ENCODE results near the gene ATP8B1. TPM values are rescaled to one million over a fixed set of nuclear protein-coding genes. Genes with fewer than 3 reads are reported as not detected.
A peak's percentile ranks its signal among the peaks of the same experiment; 100 is the strongest.

Gene ATP8B1
- total RNA-seq, 1 donor from 2014 or later = 0.15 TPM

DNA sequence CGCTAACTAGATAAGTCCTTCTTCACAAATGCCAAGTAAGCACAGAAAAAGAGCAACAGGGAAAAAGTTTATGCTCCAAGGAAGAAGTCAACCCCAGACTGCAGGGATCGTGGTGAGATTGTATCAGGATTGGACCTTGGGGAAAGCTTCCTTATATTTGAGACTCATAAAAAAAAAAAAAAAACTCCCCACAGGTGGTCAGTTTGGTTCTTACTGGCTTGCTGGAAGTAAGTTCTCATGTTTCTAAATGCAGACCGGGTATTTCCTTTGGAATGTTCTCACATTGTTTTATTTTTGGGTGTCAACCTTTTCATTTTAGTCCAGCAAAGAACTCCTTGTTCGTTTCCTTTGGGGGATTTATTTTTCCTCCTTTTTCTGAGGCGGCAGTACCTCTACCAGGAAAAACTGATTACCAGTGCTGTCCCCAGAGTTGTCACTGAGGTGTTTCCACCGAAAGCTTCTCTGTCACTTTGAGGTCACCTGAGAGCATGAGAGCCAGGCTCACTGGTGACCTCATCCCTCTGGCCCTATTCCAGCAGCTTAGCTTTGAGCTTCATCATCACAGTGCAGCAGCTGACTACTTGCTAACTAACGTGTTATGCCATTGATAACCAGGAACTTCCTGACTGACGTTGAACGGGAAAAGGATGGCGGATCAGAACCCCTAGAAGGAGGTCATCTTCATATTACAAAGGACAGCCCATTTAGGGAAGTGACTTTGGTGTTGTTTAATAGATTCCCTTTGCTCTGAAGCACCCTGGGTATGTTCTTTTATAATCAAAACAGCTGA lies 16.8 kb upstream of the ATP8B1 start:
- no peak overlapping the region for H3K4me3 ChIP-seq
- no peaks in the 10 kb centered on the region for H3K36me3 ChIP-seq
- no peaks in the 10 kb centered on the region for H3K79me2 ChIP-seq (ENCODE audit: low read depth)
- no peak overlapping the region for H3K27ac ChIP-seq
- no peak overlapping the region for H3K4me2 ChIP-seq
- H3K4me1 Mint-ChIP-seq = peaks cover 2% of the 10 kb centered on the region
- no peaks in the 10 kb centered on the region for H3K9me3 ChIP-seq (ENCODE audit: low read depth)
- no peaks in the 10 kb centered on the region for H3K36me3 Mint-ChIP-seq
- H3K9me3 Mint-ChIP-seq = no peaks in the 10 kb centered on the region
- DNase-seq (ENCODE audit: low spot score) = no peak
- H3K27ac Mint-ChIP-seq = peak overlapping the region; percentile 32
- H4K20me1 ChIP-seq (ENCODE audit: low read depth) = no peaks in the 10 kb centered on the region
- no peaks in the 10 kb centered on the region for H3F3A ChIP-seq (ENCODE audit: low read depth)
- H3K27me3 Mint-ChIP-seq (ENCODE audit: insufficient read depth, low read depth) = peaks cover 2% of the 10 kb centered on the region
- H3K9ac ChIP-seq = no peak overlapping the region
- TF ChIP-seq, protein P1, sequence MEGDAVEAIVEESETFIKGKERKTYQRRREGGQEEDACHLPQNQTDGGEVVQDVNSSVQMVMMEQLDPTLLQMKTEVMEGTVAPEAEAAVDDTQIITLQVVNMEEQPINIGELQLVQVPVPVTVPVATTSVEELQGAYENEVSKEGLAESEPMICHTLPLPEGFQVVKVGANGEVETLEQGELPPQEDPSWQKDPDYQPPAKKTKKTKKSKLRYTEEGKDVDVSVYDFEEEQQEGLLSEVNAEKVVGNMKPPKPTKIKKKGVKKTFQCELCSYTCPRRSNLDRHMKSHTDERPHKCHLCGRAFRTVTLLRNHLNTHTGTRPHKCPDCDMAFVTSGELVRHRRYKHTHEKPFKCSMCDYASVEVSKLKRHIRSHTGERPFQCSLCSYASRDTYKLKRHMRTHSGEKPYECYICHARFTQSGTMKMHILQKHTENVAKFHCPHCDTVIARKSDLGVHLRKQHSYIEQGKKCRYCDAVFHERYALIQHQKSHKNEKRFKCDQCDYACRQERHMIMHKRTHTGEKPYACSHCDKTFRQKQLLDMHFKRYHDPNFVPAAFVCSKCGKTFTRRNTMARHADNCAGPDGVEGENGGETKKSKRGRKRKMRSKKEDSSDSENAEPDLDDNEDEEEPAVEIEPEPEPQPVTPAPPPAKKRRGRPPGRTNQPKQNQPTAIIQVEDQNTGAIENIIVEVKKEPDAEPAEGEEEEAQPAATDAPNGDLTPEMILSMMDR (IDR thresholded peaks at IDR 0.05) = no peak
- no peak for TF ChIP-seq EZH2 (IDR thresholded peaks at IDR 0.05)
- no peak for TF ChIP-seq EZH2phosphoT487 (IDR thresholded peaks at IDR 0.05)
- H2AFZ ChIP-seq (replicated peaks) = no peak overlapping the region
- H3K4me3 Mint-ChIP-seq = no peak overlapping the region
- H3K4me1 ChIP-seq = no peaks in the 10 kb centered on the region
- no peaks in the 10 kb centered on the region for H3K27me3 ChIP-seq

DNA sequence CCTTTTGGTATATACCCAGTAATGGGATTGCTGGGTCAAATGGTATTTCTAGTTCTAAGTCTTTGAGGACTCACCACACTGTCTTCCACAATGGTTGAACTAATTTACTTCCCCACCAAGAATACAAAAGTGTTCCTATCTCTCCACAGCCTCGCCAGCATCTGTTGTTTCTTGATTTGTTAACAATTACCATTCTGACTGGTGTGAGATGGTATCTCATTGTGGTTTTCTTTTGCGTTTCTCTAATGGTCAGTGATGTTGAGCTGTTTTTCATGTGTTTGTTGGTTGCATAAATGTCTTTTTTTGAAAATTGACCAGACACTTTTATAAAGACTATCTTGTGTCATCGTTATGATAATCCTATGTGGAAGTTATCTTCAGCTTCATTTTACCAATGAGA lies 16.0 kb upstream of the ATP8B1 start:
- Histone ChIP-seq H3K27ac (no peak overlapping the region), H3K4me2 (no peak overlapping the region), H2AFZ (replicated peaks) (no peak overlapping the region), H3K9ac (no peak overlapping the region), H3F3A (ENCODE audit: low read depth) (no peaks in the 10 kb centered on the region), H3K36me3 (no peaks in the 10 kb centered on the region), H3K4me1 (no peaks in the 10 kb centered on the region), H3K9me3 (ENCODE audit: low read depth) (no peaks in the 10 kb centered on the region), H3K27me3 (no peaks in the 10 kb centered on the region), H3K79me2 (ENCODE audit: low read depth) (no peaks in the 10 kb centered on the region), H4K20me1 (ENCODE audit: low read depth) (no peaks in the 10 kb centered on the region), H3K4me3 (no peak overlapping the region)
- peaks cover 2% of the 10 kb centered on the region for H3K4me1 Mint-ChIP-seq
- H3K27ac Mint-ChIP-seq = no peak overlapping the region
- no peaks in the 10 kb centered on the region for H3K9me3 Mint-ChIP-seq
- H3K4me3 Mint-ChIP-seq = no peak overlapping the region
- TF ChIP-seq, protein P1 (IDR thresholded peaks at IDR 0.05) = no peak
- TF ChIP-seq EZH2phosphoT487 (IDR thresholded peaks at IDR 0.05) (no peak), EZH2 (IDR thresholded peaks at IDR 0.05) (no peak)
- H3K36me3 Mint-ChIP-seq = no peaks in the 10 kb centered on the region
- H3K27me3 Mint-ChIP-seq (ENCODE audit: insufficient read depth, low read depth) = peaks cover 2% of the 10 kb centered on the region
- no peak for DNase-seq (ENCODE audit: low spot score)

DNA sequence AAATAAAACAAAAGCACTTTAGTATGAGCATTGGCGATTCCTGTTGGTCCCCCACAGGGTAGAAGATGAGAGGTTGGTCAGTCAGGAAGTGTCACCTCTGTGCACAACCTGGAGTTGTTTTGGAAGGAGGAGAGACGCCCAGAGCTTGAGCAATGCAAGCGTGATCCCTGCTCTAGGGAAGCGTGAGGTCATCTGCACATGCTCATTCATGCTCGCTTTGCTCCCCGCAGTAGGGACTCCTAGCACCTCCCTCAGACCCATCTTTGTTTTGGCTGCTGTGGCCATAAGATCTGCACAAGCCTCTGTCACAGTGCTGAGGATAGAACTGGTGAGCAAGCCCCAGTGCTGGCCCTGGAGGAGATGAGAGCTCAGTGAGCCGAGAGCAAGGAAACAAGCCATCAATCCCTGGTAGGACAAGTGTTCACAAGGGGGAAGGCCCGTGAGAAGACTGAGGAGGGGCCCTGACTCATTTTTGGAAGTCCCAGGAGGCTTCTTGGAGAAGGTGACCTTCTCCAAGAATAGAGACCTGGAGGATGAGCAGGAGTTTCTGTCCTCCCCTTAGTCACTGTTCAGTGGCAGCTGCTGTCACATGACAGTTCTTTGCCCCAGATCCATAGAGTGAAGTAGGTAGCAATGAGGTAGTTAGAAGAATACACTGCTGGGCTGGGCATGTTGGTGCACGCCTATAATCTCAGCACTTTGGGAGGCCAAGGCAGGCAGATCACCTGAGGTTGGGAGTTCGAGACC lies 13.3 kb upstream of the ATP8B1 start:
- no peak overlapping the region for H3K27ac ChIP-seq
- H3K36me3 ChIP-seq = no peaks in the 10 kb centered on the region
- Mint-ChIP-seq H3K9me3 (peaks cover 6% of the 10 kb centered on the region), H3K4me1 (peaks cover 2% of the 10 kb centered on the region), H3K36me3 (peaks cover 5% of the 10 kb centered on the region), H3K27me3 (ENCODE audit: insufficient read depth, low read depth) (peaks cover 3% of the 10 kb centered on the region), H3K27ac (no peak overlapping the region), H3K4me3 (no peak overlapping the region)
- H4K20me1 ChIP-seq (ENCODE audit: low read depth) = no peaks in the 10 kb centered on the region
- H2AFZ ChIP-seq (replicated peaks) = no peak overlapping the region
- no peak overlapping the region for H3K4me3 ChIP-seq
- DNase-seq (ENCODE audit: low spot score) = no peak
- no peaks in the 10 kb centered on the region for H3K4me1 ChIP-seq
- H3K9me3 ChIP-seq (ENCODE audit: low read depth) = no peaks in the 10 kb centered on the region
- no peaks in the 10 kb centered on the region for H3K79me2 ChIP-seq (ENCODE audit: low read depth)
- no peaks in the 10 kb centered on the region for H3F3A ChIP-seq (ENCODE audit: low read depth)
- no peak overlapping the region for H3K9ac ChIP-seq
- H3K4me2 ChIP-seq = no peak overlapping the region
- H3K27me3 ChIP-seq = no peaks in the 10 kb centered on the region
- no peak for TF ChIP-seq EZH2 (IDR thresholded peaks at IDR 0.05)
- TF ChIP-seq EZH2phosphoT487 (IDR thresholded peaks at IDR 0.05) = no peak
- TF ChIP-seq, protein P1 (IDR thresholded peaks at IDR 0.05) = no peak
